NOMO-1 (cell line): ENCODE data around the gene TEX2.
"Not testable (repeated sequence)": the region's sequence is repeated elsewhere in the genome, so short reads cannot be mapped to it uniquely, and the experiment has no call there.

ENCODE experiments used
- DNase-seq, 2 experiments: peaks; one replicate each; lab custom pipeline; 2025; ENCODE audit not compliant: unreplicated experiment in 2 of 2; lab: John Stamatoyannopoulos, UW

The TEX2 gene

GRCh38 chr17:64187093-64187895, 75.8 kb downstream of the TEX2 start:
- no peak for DNase-seq

GRCh38 chr17:64186171-64187092, 76.6 kb downstream of the TEX2 start:
- no peak for DNase-seq

- not testable (repeated sequence) for DNase-seq
Observed at GRCh38 chr17:64185557-64185956, 77.5 kb downstream of the TEX2 start.

GRCh38 chr17:64185101-64185500, 78.0 kb downstream of the TEX2 start:
- peak in 1 of 2 experiments; percentile 29 for DNase-seq

GRCh38 chr17:64183815-64184214, 79.2 kb downstream of the TEX2 start:
- DNase-seq = no peak

GRCh38 chr17:64182325-64183012, 80.6 kb downstream of the TEX2 start:
- peak in 1 of 2 experiments; percentile 21 for DNase-seq

- peak; percentile 81 to 98 for DNase-seq
Observed at GRCh38 chr17:64180089-64181073, 82.7 kb downstream of the TEX2 start.

- not testable (repeated sequence) for DNase-seq
Observed at GRCh38 chr17:64179024-64179423, 84.0 kb downstream of the TEX2 start.

- DNase-seq = no peak
Observed at GRCh38 chr17:64178011-64178825, 84.8 kb downstream of the TEX2 start.

- DNase-seq = no peak
Observed at GRCh38 chr17:64177311-64178010, 85.6 kb downstream of the TEX2 start.

GRCh38 chr17:64176556-64176955, 86.5 kb downstream of the TEX2 start:
- no peak for DNase-seq

GRCh38 chr17:64174686-64175456, 88.2 kb downstream of the TEX2 start:
- DNase-seq = peak; percentile 91 to 95

GRCh38 chr17:64173646-64174045, 89.4 kb downstream of the TEX2 start:
- DNase-seq = no peak

- no peak for DNase-seq
Observed at GRCh38 chr17:64172510-64172909, 90.5 kb downstream of the TEX2 start.

GRCh38 chr17:64171041-64171440, 92.0 kb downstream of the TEX2 start:
- no peak for DNase-seq

GRCh38 chr17:64170286-64170685, 92.8 kb downstream of the TEX2 start:
- DNase-seq = no peak

- not testable (repeated sequence) for DNase-seq
Observed at GRCh38 chr17:64167666-64168065, 95.4 kb downstream of the TEX2 start.

- DNase-seq = no peak
Observed at GRCh38 chr17:64166876-64167275, 96.2 kb downstream of the TEX2 start.
